HG03159 (cell line): ENCODE data around the gene EPHA10.
"Not testable (repeated sequence)": the region's sequence is repeated elsewhere in the genome, so short reads cannot be mapped to it uniquely, and the experiment has no call there.

Source experiments
- ATAC-seq: cut with Tn5 transposase; IDR thresholded peaks from one replicate; pipeline ENCODE4 v1.9.1; 2021; ENCODE audit warnings: mild to moderate bottlenecking, moderate library complexity; ENCODE audit not compliant: unreplicated experiment

The EPHA10 gene

GRCh38 chr1:37737975-37738374, 26.9 kb downstream of the EPHA10 start:
- ATAC-seq: not testable (repeated sequence)

DNA sequence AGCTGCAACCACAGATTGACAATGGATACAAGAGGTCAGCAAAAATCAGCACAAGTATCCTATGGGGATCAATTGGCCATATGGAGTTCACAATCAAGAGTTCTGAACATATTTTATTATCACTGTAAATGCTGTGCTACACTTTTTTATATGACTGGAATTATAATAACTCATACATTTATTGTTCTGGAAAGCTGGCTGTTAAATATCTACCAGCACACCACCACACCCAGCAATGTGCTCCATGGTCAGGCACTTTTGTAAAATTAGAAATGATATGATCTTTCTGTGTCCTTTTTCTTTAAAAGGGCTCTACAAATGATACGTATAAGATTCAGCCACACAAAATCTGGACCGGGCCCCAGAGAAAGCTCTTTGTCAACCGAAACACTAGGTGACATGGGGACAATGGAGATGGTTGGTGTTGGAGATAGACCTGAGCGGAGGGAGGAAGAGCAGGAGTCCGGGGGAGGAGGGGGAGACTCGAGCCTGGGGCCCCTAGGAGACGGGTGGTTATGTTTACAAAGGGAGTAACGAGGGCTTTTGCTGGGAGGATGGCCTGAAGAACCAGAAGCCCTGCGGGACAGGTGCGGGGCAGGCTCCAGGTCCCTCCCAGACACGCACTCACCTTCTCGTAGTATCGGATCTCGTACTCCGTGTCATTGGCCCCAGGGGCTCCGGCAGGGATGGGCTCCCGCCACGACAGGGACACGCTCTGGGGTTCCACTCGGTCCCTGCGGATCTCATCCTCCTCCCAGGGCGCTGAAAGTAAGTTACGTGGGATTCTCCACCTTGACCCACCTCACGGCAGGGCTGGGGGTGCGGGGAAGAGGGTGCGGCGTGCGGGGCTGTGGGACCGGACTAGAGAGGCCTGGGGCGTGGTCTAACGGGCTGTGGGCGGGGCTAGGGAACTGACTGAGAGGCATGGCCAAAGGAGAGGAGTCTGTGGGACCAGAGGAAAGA, 30.0 kb downstream of the EPHA10 start:
- ATAC-seq: no peak

DNA sequence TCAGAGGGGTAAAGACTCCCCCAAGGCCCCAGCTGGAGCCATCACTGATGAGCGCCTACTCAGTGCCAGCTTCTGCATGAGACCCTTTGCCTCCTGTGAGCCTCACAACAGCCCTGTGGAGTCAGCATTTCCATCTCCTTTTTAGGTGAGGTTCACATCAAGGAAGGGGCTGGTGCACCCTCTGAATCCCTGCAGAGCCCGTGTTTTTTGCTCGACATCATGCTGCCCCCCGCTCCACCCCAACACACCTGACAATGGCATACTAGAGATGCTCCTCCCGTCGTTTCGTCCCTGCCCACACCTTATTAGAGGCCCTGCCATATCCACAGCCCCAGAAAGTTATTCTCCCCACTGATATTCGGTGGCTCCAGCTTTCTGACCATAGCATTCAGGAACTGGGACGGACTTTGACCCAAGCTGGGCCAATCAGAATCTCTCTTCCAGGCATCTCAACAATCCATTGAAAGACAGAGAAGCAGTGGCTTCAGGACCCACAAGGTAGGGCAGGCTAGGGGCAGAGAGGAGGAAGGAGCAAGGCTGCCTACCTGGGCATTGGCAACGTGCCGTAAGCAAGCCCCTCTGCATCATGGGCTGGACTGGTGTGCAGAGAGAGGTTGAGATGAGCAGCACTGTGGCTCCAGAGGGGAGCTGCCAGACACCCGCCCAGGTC, 32.7 kb downstream of the EPHA10 start:
- no peak for ATAC-seq

- ATAC-seq: no peak
These were observed 33.5 kb downstream of the EPHA10 start for GRCh38 chr1:37731312-37732019.

- no peak for ATAC-seq
These were observed 34.5 kb downstream of the EPHA10 start for GRCh38 chr1:37730376-37730775.

- ATAC-seq: no peak
These were observed 36.5 kb downstream of the EPHA10 start for GRCh38 chr1:37728416-37728815.

DNA sequence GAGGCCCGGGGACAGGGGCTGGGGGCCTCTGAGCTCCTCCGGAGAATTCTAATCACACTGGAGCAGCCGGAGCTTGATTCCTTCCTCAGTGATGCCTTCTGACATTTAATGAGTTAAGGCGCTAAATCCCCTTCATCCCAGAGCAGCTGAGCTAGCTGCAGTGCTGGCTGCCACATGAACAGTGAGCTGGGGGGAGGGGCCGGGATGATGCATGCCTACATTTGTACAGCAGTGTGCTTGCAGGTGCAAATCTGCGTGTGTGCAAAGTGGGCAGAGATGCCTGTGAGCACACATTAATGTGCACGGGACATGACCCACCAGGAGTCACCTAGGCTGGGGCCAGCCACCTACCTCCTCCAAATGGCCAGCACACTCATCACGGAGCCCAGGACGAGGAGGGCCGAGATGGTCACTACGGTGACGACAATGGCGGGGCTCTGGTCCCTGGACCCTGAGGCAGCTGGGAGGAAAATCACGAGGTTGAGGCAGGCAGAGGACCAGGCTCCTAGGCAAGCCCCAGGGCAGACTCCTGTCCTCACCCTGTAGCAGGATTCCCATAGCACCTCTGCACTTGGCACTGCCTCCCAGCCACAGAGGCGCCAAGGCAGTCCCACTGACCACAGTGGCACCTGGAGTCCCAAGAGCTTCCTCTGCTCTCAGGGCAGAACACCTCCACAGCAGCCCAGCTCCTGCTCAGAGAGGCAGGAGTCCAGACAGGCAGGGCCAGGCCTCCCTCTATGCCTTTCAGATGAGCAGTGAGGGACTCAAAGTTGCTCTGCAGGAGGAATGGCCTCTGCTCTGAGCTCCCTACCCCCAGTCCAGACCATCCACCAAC, 38.0 kb downstream of the EPHA10 start:
- no peak for ATAC-seq

DNA sequence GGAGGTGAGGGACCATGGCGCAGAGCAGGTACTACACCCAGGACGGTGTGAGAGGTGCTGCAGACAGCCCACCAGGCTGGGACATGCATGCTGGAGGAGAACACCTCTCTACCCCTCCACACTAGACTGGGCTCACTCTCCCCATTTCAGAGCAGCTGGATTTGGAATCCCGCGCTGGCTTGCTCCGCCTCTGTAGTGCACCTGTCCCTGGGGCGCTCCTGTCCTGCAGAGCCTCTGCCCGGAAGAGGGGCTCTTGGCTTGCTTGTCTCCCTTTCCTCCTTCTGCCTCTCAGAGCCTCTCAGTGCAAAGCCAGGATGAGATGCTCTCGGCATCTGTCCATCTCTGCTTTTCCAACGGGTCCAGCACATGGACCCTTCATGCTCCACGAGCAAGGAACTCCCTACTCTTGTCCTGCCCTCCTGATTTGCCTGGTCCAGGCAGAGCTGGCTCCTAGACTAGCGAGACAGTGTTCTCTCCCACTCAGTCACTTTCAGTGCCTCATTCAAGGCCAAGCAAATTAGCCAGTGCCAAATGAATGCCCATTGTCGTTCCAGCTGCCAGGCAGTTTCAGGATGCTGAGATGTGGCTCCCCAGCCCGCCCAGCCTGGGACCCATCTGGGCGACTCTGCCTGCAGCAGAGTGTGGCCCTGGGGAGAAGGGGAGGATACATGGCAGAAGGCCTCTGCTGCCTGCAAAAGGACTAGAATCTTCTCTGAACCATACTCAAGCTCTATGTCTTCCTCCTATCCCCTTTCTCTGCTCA, 38.9 kb downstream of the EPHA10 start:
- no peak for ATAC-seq

DNA sequence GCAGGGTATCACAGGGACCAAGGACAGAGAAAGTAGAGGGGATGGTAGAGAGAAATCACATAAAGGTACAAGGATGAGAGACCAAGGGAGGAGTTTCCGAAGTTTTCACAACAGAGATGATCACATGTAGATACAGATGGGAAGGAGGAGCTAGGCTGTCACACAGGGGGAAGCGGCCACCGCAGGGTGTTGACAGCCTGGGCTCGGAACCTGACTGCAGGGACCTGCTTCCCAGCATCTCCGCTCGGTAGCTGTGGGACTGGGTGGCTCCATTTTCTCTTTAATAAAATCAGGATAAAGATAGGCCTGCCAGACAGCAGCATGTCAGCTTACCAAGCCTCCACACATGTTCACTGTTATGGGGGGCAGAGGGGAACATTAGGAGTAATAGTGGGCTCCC, 40.3 kb downstream of the EPHA10 start:
- no peak for ATAC-seq

- ATAC-seq: no peak
These were observed 41.4 kb downstream of the EPHA10 start for GRCh38 chr1:37723390-37724078.

DNA sequence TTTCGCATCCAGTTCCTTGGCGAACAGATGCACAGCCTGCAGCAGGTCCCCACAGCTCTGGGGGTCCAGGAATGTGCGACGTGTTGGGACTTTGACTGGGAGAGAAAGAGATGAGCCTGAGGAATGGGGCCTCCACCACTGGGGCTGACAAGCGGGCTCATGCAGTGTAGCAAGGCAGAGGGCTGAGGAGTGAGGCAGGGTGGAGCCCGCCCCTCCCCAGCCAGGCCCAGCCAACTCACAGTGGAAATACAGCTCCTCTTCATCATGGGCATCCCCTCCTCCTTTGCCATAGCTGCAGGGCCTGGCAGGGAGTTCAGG, 41.9 kb downstream of the EPHA10 start:
- ATAC-seq: no peak

- no peak for ATAC-seq
These were observed 42.5 kb downstream of the EPHA10 start for GRCh38 chr1:37722181-37723071.

- ATAC-seq: no peak
These were observed 43.4 kb downstream of the EPHA10 start for GRCh38 chr1:37721565-37721964.

- no peak for ATAC-seq
These were observed 44.4 kb downstream of the EPHA10 start for GRCh38 chr1:37720231-37721130.

DNA sequence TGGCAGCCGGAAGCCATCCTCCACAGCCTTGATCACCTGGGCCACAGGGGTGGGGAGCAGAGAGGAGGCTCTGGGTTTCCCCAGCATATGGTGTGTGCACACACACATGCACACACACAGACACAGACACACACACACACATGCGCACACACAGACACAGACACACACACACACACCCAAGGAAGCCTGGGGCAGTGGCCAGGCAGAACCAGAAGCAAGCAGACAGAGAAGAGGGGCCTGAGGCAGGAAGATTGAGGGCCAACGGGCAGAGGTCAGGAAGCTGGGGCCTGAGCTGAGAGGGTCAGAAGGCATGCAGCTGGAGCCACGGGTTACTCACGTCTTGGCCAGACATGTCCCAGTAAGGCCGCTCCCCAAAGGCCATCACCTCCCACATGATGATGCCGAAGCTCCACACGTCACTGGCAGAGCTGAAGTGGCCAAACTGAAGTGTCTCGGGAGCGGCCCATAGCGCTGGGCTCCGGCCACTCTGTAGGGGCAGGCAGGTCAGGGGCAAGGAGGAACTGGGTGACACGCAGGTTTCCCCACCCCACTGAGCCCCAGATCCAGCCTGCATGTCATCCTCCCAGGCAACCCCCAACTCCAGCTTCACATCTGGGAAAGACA, 45.2 kb downstream of the EPHA10 start:
- no peak for ATAC-seq

GRCh38 chr1:37718901-37719571, 45.9 kb downstream of the EPHA10 start:
- no peak for ATAC-seq
